Inflammatory macrophage treated with lipopolysaccharide for 1 hour (primary cell): ENCODE data around the gene SEMA4D.

Experiments used
- DNase-seq, 2 donors: peaks; one replicate each; pipeline ENCODE4 v3.0.0-alpha.2; 2020 to 2022

SEMA4D gene, protein sequence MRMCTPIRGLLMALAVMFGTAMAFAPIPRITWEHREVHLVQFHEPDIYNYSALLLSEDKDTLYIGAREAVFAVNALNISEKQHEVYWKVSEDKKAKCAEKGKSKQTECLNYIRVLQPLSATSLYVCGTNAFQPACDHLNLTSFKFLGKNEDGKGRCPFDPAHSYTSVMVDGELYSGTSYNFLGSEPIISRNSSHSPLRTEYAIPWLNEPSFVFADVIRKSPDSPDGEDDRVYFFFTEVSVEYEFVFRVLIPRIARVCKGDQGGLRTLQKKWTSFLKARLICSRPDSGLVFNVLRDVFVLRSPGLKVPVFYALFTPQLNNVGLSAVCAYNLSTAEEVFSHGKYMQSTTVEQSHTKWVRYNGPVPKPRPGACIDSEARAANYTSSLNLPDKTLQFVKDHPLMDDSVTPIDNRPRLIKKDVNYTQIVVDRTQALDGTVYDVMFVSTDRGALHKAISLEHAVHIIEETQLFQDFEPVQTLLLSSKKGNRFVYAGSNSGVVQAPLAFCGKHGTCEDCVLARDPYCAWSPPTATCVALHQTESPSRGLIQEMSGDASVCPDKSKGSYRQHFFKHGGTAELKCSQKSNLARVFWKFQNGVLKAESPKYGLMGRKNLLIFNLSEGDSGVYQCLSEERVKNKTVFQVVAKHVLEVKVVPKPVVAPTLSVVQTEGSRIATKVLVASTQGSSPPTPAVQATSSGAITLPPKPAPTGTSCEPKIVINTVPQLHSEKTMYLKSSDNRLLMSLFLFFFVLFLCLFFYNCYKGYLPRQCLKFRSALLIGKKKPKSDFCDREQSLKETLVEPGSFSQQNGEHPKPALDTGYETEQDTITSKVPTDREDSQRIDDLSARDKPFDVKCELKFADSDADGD

DNA sequence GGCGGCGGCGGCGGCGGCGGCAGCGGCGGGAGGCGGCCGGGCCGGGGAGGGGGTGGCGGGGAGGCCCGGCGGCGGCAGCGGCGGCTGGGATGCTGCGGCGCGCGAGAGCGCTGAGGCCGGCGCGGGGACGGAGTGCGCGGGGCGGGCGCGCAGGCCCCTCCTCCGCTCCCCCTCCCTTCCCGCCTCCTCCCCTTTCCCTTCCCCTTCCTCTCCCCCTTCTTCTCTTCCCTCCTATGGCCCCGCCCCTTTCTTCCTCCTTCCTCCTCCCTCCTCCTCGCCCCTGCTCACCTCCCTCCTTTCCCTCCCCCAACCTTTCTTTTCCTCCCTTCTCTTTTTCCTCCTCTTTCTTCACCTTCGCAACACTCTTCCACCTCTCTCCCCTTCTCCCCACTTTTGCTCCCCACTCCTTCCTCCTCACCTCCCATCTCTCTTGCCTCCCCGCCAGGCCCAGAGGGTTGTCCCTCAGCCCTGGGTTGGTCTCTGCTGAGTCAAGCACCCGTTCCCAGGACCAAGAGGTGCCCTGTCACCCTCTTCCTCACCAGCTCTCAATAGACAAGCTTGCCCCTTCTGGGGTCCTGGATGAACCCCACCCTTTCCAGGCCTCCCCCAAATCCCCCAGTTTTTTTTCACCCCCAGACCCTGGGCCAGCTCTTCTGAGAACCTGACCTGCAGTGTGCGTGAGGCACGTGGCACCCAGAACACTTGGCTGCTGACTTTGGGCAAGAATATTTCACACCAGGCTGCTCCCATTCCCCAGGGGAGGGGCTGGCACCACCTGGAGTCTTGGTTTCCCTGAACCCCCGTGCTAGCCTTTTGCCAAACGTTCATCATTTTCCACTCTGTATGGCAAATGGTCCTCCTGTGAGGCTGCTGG is at the start of gene SEMA4D:
Gene SEMA4D, minus strand, starts transcription at position 136 of the 874 bp plus-strand sequence. CDS start 92,657 bp downstream, outside the sequence.
- DNase-seq: peak in 1 of 2 donors; percentile 62

DNA sequence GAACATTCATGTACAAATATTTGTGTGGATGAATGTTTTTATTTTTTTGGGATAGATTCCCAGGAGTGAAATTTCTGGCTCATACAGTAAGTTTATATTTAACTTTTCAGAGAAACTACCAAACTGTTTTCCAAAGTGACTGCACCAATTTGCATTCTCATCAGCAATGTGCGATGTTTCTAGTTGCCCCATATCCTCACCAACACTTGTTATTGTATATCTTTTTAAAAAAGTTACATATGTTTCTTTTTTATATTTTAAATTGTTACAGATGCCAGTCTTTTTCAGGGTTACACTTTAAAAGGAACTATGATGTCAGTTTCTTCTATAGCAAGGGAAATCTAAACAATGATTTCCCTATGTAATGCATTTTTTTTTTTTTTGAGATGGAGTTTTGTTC is 49.1 kb upstream of the SEMA4D start:
- DNase-seq: no peak

DNA sequence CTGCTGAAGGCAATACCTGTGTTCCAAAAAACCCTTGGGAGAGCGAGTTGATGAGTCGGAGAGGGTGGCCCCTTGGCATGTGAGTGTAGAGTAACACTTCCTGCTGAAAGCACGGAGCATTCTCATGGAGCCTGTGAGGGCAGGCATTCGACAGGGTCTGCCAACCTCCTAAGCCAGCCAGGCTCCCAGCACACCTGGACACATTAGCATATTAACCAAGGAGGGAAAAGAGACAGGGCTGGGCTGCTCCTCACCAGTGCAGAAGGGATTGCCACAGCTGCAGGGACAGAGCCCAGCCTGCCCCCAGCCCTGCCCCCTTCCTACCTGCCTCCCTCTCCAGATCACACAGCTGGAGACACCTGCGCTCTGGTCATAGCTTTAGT is 46.4 kb upstream of the SEMA4D start:
- DNase-seq: no peak

DNA sequence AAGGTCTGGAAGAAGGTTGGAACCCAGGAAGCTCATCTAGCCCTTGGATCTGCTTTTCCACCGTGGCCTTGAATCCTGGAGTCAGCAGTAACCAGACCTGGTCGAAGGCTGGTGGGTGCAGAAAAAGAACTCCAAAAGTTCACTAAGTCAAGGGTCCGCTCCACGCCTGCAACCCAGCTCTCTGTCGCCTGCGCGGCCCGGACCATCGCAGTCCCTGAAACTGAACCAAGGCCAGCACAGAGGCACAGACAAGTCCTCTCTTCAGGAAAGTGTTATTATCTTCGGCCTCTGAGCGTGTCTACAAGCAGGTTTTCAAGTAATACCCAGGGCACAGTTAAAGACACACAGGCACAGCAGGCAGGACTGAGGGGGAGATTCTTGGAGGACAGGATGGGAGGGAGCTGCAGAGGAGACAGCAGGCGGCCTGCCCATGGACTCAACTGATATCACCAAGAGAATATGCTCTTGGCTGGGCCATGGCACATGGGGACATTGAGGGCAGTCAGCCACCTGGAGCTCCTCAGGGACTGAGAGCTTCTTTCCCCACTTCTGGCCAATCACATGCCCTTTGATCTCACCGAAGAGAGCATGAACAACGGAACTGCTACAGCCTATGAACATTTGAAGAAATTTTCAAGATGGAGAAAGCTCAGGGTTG is 45.8 kb upstream of the SEMA4D start:
- no peak for DNase-seq

DNA sequence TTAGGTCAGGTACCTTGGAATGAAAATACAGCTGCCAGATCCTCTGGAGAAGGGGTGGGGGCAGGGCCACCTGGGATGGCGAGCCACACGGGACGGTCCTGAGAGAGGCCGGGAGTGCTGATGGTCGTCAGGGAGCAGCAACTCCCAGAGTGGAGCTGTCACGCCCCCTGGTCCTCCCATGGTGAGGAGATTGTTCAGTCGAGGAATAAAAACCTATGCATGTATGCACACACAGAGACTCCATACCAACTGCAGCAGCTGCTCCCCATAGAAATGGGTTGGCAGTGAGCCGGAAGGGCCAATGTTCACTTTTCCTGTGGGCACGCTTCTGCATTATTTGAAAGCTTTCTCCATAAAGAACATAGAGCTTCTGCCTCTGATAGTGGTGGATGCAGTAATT is 45.2 kb upstream of the SEMA4D start:
- DNase-seq: no peak

DNA sequence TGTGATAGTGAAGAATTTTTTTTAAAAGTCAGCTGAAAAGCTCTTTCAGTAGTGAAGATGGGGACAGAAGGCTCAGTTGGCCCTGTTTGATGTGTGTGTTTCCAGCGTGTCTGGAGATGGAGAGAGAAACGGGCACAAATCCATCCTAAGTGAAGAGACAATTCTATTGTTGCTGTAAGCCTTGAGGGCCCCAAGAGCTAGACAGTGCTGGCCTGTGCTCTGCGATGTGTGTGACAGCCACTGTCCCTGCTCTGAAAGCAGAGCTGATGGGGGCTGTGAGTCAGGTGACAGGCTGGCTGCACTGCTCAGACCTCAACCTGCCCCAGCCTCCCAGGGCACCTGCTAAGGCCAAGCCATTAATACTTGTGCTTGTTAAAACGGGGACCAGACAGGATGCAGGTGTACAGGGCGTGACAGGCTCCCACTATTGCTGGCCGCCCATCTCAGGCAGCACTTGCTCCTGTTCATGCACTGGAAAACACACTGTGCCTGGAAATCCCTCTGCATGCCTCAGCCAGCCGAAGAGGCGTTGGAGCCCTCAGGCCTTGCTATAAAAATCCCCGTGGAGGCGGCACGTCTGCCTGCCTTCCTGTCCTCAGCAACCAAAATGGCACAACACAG is 44.6 kb upstream of the SEMA4D start:
- DNase-seq: no peak

DNA sequence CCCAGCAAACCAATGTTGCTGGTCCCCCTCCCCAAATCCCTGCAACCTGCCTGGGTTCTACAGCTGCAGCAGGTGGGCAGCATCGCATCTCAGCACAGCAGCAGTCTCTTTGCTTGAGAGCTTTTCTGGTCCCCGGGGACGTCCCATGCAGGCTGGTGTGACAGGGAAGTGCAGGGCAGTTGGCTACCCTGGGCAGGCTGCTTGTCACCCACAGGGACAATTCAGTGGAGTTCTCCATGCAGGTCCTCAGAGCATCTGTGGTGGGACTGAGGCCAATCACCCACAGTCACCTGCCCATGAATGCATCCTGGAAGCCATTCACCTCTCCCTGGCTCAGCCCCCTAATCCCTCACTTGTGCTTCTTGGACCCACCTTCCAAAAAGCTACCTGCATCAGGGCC is 43.9 kb upstream of the SEMA4D start:
- no peak for DNase-seq

DNA sequence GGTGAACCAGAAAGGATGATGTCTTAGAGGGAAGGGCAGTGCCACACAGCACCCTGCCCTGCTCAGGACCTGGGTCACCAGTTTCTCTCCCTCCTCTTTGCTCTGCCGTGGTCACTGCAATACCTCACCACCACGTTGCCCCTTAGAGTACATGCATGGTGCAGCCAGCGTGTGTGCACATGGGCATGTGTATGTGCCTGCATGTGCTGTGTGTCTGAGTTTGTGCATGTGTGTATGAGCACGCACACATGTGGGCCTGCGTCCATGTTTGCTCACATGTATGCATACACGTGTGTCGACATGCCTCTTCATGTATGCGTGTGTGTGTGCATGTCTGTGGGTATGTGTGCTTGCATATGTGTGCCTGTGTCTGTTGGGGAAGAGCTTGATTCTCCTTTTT is 41.5 kb upstream of the SEMA4D start:
- DNase-seq: no peak

DNA sequence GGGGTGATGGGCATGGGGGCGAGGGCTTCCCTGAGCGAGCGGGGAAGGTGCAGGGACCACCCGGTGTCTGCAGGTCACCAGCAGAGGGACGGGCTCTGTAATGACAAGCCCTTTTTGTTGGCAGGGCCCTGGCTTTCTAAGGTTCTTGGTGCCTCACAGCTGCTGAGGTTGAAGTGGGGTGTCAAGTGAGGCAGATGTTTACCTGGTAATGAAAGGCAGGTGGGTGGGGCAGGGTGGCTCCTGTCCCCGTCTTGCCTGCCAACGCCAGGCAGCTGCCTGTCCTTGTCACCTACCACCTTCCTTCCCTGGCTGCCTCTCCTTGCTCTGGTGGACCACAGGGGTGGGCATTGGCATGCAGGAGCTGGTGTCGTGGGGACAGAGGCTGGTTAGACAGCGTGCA is 41.0 kb upstream of the SEMA4D start:
- no peak for DNase-seq

DNA sequence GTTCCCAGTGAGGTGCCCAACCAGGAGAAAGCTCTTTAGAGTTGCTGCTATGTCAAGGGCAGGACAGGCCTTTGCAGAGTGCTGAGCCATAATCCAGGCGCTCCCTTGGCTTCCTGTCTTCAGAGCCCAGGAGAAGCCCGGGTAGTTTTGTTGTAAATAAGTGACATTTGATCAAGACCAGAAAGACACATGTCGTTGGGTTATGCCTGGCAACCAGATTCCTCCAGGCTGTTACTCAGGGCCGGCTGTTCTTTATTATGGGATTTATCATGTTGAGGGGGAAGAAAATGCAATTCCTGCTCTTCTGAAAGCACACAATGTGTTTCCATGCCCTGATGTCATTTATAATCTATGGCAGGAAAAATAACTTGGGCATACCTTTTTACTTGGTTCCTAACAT is 39.3 kb upstream of the SEMA4D start:
- DNase-seq: no peak

DNA sequence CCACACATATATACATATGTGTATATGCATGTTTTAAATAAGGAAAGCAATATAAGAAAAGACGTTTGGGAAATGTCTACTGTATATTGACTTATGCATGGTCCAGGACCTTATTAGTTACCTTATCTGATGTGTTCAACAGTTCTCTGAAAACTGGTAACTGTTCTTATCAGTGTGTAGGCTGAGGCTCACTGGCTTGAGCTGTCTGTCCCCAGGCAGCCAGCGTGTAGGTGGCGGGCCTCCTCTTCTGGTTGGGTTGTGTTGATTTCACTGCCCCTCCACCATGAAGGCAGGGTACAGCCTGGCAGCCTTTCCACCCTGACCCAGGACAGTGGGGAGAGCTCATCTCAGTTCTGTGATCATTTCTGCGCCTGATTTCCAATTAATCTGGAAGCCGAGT is 38.7 kb upstream of the SEMA4D start:
- no peak for DNase-seq

DNA sequence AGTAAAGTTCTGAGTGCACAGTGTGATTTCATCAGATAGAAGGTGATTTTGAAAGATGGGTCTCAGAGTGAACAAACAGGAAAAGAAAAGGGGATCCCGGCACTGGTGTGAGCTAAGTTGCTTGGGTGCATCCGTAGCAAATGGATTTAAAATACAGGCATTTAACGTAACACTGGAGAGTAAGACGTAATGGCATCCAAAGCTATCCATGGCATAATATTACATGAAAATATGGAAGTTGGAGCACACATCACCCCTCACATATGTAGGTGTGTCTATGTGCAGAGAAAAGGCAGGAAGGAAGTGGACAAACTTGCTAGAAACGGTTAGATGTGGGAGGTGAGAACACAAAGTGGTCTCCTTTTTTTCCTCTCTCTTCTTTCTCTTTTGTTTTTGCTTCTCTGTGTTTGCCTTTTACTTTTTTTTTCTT is 38.2 kb upstream of the SEMA4D start:
- peak; percentile 55 to 72 for DNase-seq

DNA sequence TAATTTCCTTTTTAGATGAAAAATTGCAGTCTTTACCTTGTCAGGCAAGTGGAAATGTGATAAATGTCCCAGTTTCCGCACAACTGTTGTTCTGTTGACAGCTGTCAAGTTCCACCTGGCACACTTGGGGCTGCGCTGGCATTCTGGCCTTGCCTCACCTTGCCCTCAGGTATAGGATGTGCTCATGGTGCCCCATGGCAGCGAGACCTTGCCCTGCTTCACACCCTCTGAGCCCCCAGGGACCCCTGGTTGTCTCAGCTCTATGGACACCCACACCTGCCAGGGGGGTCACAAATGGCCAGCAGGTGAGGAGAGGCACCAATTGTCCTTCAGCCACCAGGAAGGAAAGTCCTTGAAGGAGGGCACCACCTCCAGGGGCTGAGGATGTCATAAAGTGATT is 37.5 kb upstream of the SEMA4D start:
- no peak for DNase-seq

DNA sequence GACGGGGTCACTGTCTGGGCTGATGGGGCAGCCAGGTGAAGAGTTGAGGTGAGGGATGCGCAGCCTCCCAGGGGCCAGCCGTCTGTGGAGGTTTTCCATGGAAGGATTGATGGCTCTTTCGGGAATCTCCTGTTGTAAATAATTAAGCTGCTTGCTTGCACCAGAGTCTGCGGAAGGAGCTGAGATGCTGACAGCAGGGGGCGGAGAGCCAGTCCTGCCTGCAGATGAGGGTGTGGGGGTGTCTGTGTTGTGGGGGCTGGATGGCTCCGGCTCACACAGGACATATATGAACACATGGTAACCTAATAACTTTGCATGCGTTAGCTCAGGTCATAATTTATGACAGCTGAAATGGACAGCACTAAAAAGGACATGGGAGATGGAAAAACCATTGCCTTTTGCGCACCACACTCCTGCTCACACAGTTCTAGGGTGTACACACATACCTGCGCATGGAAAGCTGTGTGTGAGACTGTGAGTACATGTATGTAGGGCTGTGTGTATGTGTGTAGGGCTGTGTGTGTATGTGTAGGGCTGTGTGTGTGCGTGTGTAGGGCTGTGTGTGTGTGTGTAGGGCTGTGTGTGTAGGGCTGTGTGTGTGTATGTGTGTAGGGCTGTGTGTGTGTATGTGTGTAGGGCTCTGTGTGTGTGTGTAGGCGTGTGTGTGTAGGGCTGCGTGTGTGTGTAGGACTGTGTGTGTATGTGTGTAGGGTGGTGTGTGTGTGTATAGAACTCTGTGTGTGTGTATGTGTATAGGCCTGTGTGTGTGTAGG is 36.8 kb upstream of the SEMA4D start:
- DNase-seq: no peak

DNA sequence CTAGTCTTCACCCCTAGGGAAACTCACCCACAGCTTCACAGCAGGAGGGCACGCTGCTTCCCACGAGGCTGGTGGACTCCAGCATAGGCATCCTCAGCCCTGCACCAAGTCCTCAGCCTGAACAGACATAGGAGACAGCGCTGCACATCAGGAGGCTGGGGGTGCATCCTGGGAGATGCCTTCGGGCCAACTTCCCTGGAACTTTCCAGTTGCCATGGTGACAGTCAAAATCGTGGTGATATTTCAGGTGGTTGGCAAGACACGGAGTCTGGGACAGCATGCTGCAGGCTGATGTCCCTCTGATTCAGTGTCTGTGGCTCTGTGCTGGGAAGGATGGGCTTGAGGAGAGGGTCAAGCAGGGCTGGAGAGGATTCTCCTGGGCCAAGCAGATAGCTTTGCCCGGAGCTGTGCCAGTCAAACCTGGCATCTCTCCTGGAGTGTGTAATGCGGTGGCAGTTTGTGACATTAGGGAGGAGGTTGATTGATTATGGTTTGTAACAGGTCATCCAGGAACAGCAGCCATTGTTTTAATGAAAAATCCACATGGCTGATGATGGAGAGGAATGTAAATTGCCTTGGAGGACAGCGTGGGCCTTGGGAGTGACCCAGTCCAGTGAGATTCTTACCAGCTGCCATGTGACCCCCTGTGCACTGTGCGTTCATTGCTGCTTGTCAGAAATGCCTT is 35.6 kb upstream of the SEMA4D start:
- no peak for DNase-seq

DNA sequence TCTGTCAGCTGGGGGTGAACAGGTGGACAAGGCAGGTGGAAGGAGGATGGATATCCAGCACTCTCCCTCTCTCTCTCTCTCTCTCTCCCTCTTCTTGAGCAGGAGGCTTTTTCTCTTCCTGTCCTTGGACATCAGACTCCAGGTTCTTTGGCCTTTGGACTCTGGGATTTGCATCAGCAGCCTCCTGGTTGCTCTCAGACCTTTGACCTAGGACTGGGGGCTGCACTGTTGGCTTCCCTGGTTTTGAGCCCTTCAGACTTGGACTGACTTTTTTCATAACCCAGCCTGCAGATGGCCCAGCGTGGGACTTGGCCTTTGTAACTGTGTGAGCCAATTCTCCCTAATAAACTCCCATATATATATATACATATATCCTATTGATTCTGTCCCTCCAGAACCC is 35.0 kb upstream of the SEMA4D start:
- DNase-seq: no peak

DNA sequence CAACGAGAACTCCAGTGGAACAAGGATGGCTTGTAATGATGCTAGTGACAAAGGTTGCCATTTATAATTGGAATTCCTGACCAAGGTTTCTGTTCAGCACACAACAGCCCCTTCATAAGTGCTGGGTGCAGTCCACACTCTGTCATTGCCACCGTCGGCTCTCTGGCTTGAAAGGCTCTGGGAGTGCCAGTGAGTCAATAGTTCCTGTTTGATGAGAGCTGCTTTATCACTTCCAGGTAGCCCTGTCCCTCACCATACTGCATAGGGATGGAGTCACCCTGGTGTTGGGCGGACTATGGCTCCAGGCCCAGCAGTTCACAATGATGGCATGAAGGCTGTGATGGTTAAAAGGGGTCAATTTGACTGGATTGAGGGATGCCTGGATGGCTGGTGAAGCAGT is 34.6 kb upstream of the SEMA4D start:
- no peak for DNase-seq

DNA sequence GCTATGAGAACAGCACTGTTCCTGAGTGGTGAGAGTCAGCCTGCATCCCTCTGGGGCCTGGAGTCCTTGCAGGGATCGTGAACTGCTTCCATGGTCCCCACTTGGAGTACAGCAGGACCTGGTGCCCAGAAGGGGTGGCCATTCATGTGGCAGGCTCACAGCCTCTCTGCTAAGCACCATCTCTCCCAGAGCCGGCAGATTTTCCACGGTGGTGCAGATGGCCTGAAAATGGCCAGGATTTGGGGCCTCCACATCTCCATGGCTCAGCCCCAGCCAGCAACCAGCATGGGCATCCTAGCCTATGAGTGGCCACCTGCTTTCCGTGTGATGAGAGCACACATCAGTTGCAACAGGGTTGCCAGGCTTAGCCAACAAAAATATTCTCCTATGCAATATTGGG is 33.9 kb upstream of the SEMA4D start:
- DNase-seq: no peak

DNA sequence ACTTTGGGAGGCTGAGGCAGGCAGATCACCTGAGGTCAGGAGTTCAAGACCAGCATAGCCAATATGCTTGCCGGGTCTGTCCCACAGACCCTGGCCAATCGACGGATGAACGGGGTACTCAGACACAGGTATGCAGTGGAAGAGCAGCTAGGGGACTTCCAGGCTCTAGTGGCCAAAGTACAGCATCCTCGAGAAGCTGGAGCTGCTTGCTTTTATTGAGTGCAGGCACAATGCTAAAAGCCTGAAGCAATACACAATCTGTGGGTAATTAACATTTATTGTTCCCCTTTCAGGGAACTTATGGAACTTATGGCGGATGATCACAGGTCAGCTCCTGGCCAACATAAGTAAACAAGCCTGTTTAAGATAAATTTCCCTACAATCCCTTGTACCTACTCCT is 32.8 kb upstream of the SEMA4D start:
- DNase-seq: peak in 1 of 2 donors; percentile 21

DNA sequence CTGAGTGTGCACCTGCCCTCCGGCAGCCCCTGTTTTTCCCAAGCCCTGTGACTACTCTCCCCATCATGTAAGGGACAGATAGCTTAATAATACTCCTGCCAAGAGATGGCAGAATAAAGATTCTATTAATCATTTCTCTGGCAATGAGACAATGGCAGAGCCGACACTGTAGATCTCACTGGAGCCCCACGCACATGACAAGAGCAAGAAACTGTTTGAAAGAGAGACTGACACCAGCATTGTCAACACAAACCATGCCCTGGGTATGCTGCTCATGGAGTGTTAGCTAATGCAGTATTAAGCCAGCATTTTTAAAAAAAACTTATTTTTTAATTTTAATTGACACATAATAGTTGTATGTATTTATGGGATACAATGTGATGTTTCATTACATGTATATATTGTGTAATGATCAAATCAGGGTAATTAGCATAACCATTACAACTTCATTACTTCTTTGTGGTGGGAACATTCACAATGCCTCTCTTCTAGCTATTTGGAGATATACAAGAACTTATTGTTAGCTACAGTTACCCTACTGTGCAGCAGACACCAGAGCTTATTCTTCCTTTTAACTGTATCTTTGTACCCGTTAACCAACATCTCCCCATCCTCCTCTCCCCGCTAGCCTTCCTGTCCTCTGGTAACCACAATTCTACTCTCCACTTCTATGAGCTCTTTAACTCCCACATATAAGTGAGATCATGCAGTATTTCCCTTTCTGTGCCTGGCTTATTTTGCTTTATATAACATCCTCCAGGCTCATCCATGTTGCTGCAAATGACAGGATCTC is 31.5 kb upstream of the SEMA4D start:
- peak; percentile 72 to 73 for DNase-seq
